Vagina (tissue), 2 donors: ENCODE results near the gene SNAPC5.

ENCODE experiments used
- CTCF ChIP-seq, 3 experiments: fragments of 450-650 bp in 2 of 3; fragments of 200-600 bp in 1 of 3; sonication (generic) in 1 of 3; IDR thresholded peaks; one replicate each; pipeline ENCODE4 v1.5.1; 2017 to 2019; ENCODE audit warnings: antibody characterized with exemption in 3 of 3, mild to moderate bottlenecking in 2 of 3, moderate library complexity in 2 of 3
- POLR2A ChIP-seq, 2 donors: fragments of 450-650 bp; IDR thresholded peaks; one replicate each; pipeline ENCODE4 v1.6.1; 2017; ENCODE audit warnings: antibody characterized with exemption in 2 of 2, mild to moderate bottlenecking in 2 of 2, moderate library complexity in 2 of 2

DNA sequence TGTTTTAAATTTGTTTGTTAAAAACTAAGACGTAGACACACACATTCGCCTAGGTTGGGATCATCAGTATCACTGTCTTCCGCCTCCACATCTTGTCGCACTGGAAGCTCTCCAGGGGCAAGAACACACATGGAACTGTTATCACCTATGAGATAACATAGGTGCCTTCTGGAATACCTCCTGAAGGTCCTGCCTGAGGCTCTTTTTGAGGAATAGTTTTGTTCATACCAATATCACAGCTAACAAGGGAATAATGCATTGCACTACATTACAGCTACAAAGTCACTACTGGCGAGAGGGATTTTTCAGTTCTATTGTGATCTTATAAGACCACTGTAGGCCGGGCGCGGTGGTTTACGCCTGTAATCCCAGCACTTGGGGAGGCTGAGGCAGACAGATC, 37.5 kb upstream of the SNAPC5 start:
- TF ChIP-seq POLR2A (IDR thresholded peaks at IDR 0.05) (no peak), CTCF (IDR thresholded peaks at IDR 0.05) (no peak)
